ENCODE measurements around the gene PCGF1. TPM values are rescaled to one million over a fixed set of nuclear protein-coding genes. Genes with fewer than 3 reads are reported as not detected.

The PCGF1 gene
- total and polyA plus RNA-seq, 2 of the 13 experiments (the other 11 are each of a cell fraction or from before 2014, with no cell fraction given) = 20.4 to 22.6 TPM

- TF ChIP-seq ZNF512 (CRISPR knock-in tag; IDR thresholded peaks at IDR 0.05) = no peak
- TF ChIP-seq STAT5B (CRISPR knock-in tag; IDR thresholded peaks at IDR 0.05) = no peak
- TF ChIP-seq ZFP36L2 (CRISPR knock-in tag; IDR thresholded peaks at IDR 0.05) = 0 out of 2 replicates have a peak, but pooled peaks have one; percentile 55
- 0 out of 2 replicates have a peak, but pooled peaks have one; percentile 10 for TF ChIP-seq NFIB (CRISPR knock-in tag; IDR thresholded peaks at IDR 0.05; ENCODE audit: borderline replicate concordance)
- TF ChIP-seq ZFP90 (CRISPR knock-in tag; IDR thresholded peaks at IDR 0.05; ENCODE audit: borderline replicate concordance) = peak; percentile 76; the same call in 1 of the 2 replicates
- TF ChIP-seq, protein P1, sequence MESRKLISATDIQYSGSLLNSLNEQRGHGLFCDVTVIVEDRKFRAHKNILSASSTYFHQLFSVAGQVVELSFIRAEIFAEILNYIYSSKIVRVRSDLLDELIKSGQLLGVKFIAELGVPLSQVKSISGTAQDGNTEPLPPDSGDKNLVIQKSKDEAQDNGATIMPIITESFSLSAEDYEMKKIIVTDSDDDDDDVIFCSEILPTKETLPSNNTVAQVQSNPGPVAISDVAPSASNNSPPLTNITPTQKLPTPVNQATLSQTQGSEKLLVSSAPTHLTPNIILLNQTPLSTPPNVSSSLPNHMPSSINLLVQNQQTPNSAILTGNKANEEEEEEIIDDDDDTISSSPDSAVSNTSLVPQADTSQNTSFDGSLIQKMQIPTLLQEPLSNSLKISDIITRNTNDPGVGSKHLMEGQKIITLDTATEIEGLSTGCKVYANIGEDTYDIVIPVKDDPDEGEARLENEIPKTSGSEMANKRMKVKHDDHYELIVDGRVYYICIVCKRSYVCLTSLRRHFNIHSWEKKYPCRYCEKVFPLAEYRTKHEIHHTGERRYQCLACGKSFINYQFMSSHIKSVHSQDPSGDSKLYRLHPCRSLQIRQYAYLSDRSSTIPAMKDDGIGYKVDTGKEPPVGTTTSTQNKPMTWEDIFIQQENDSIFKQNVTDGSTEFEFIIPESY (CRISPR knock-in tag; IDR thresholded peaks at IDR 0.05) = peak; percentile 27; the same call in 1 of the 2 replicates
- TF ChIP-seq ZNF670 (CRISPR knock-in tag; IDR thresholded peaks at IDR 0.05; ENCODE audit: borderline replicate concordance) = peak; percentile 86; the same call in 1 of the 2 replicates
- TF ChIP-seq DR1 (CRISPR knock-in tag; IDR thresholded peaks at IDR 0.05) = no peak; the same call in none of the 2 replicates
- TF ChIP-seq ZNF17 (CRISPR knock-in tag; IDR thresholded peaks at IDR 0.05) = no peak
- TF ChIP-seq, protein P2, sequence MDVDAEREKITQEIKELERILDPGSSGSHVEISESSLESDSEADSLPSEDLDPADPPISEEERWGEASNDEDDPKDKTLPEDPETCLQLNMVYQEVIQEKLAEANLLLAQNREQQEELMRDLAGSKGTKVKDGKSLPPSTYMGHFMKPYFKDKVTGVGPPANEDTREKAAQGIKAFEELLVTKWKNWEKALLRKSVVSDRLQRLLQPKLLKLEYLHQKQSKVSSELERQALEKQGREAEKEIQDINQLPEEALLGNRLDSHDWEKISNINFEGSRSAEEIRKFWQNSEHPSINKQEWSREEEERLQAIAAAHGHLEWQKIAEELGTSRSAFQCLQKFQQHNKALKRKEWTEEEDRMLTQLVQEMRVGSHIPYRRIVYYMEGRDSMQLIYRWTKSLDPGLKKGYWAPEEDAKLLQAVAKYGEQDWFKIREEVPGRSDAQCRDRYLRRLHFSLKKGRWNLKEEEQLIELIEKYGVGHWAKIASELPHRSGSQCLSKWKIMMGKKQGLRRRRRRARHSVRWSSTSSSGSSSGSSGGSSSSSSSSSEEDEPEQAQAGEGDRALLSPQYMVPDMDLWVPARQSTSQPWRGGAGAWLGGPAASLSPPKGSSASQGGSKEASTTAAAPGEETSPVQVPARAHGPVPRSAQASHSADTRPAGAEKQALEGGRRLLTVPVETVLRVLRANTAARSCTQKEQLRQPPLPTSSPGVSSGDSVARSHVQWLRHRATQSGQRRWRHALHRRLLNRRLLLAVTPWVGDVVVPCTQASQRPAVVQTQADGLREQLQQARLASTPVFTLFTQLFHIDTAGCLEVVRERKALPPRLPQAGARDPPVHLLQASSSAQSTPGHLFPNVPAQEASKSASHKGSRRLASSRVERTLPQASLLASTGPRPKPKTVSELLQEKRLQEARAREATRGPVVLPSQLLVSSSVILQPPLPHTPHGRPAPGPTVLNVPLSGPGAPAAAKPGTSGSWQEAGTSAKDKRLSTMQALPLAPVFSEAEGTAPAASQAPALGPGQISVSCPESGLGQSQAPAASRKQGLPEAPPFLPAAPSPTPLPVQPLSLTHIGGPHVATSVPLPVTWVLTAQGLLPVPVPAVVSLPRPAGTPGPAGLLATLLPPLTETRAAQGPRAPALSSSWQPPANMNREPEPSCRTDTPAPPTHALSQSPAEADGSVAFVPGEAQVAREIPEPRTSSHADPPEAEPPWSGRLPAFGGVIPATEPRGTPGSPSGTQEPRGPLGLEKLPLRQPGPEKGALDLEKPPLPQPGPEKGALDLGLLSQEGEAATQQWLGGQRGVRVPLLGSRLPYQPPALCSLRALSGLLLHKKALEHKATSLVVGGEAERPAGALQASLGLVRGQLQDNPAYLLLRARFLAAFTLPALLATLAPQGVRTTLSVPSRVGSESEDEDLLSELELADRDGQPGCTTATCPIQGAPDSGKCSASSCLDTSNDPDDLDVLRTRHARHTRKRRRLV (CRISPR knock-in tag; IDR thresholded peaks at IDR 0.05) = peak; percentile 92; the same call in 1 of the 2 replicates
- TF ChIP-seq GLI4 (CRISPR knock-in tag; IDR thresholded peaks at IDR 0.05; ENCODE audit: borderline replicate concordance) = peak; percentile 95; the same call in 1 of the 2 replicates
- TF ChIP-seq MTF2 (CRISPR knock-in tag; IDR thresholded peaks at IDR 0.05; ENCODE audit: borderline replicate concordance) = peak; percentile 82
- no peak for TF ChIP-seq ZNF446 (CRISPR knock-in tag; IDR thresholded peaks at IDR 0.05)
- peak; percentile 78 for TF ChIP-seq TFDP1 (CRISPR knock-in tag; IDR thresholded peaks at IDR 0.05; ENCODE audit: borderline replicate concordance)
- peak; percentile 90 for TF ChIP-seq DMAP1 (CRISPR knock-in tag; IDR thresholded peaks at IDR 0.05)
- peak; percentile 86; the same call in 1 of the 2 replicates for TF ChIP-seq SNAPC2 (CRISPR knock-in tag; IDR thresholded peaks at IDR 0.05)
- TF ChIP-seq KDM5A (IDR thresholded peaks at IDR 0.05; ENCODE audit: borderline replicate concordance, low read length) = peak; percentile 99
- TF ChIP-seq SAFB2 (CRISPR knock-in tag; IDR thresholded peaks at IDR 0.05; ENCODE audit: borderline replicate concordance, low read depth) = peak; percentile 21
Measured at GRCh38 chr2:74482801-74483674, 24.5 kb downstream of the PCGF1 start, which contains the start of the genes CCDC142 and TTC31 (continued).
